AG04449 (cell line): Measurements from ENCODE around the gene TTLL8.

Experiments used
- CTCF ChIA-PET: fragments of 350-600 bp; formaldehyde crosslinking; extraction: SDS; loops from one replicate; lab custom pipeline; 2021; ENCODE audit warnings: antibody characterized with exemption; lab: Yijun Ruan, JAX
- POLR2A ChIA-PET: fragments of 400-600, 350-600 bp; formaldehyde crosslinking; extraction: SDS; loops from one replicate; lab custom pipeline; 2020; ENCODE audit warnings: antibody characterized with exemption, inconsistent platforms; lab: Yijun Ruan, JAX
- DNase-seq: peaks from one replicate; pipeline ENCODE4 v3.0.0-alpha.2; 2010; ENCODE audit warnings: low read depth, low spot score
- H3K4me3 ChIP-seq: 2 replicates; pipeline ENCODE4 v1.5.1; 2011; ENCODE audit warnings: low read depth, mild to moderate bottlenecking, control low read depth, low read length
- CTCF ChIP-seq: IDR thresholded peaks from one replicate; pipeline ENCODE4 v1.5.1; 2011; ENCODE audit warnings: mild to moderate bottlenecking, moderate library complexity, low read length, control low read depth, inconsistent platforms; ENCODE audit not compliant: insufficient read depth; ENCODE audit errors: missing control alignments

TTLL8 gene

GRCh38 chr22:50080077-50080465 is 22.0 kb upstream of the TTLL8 start:
- no peak for TF ChIP-seq CTCF
- CTCF ChIA-PET: no interaction called here
- no peak overlapping the region for H3K4me3 ChIP-seq
- POLR2A ChIA-PET: no interaction called here
- DNase-seq: no peak

- no peak for TF ChIP-seq CTCF
- no peak overlapping the region for H3K4me3 ChIP-seq
- ChIA-PET POLR2A (no interaction called here), CTCF (no interaction called here)
- DNase-seq: no peak
These were observed 20.7 kb upstream of the TTLL8 start for GRCh38 chr22:50078761-50079160.

- POLR2A ChIA-PET: no interaction called here
- no peak for TF ChIP-seq CTCF
- CTCF ChIA-PET: no interaction called here
- no peak overlapping the region for H3K4me3 ChIP-seq
- no peak for DNase-seq
These were observed 20.1 kb upstream of the TTLL8 start for GRCh38 chr22:50078246-50078645.

- ChIA-PET CTCF (interaction anchor here (0.9 kb wide), 1 partner anchor 8 kb away, joined by 3 read pairs; the partner anchor contains the start of gene MLC1), POLR2A (no interaction called here)
- no peak for DNase-seq
- no peak overlapping the region for H3K4me3 ChIP-seq
- no peak for TF ChIP-seq CTCF
These were observed 18.8 kb upstream of the TTLL8 start for GRCh38 chr22:50076646-50077535.

GRCh38 chr22:50074551-50075530 is 16.7 kb upstream of the TTLL8 start:
- POLR2A ChIA-PET: no interaction called here
- no peak for TF ChIP-seq CTCF
- DNase-seq: no peak
- CTCF ChIA-PET: interaction anchor here (1.1 kb wide), 1 partner anchor 45 kb away, joined by 3 read pairs; no protein-coding TSS in a partner anchor
- no peak overlapping the region for H3K4me3 ChIP-seq
